ENCODE results near the gene PLXNA4.

PLXNA4 gene

GRCh38 chr7:132187869-132188789 lies 388.1 kb downstream of the PLXNA4 start:
- ChIA-PET CTCF (no interaction called here), POLR2A (no interaction called here)
- no peak for DNase-seq (ENCODE audit: extremely low spot score)
- TF ChIP-seq FOXM1 (IDR thresholded peaks at IDR 0.05; ENCODE audit: borderline replicate concordance) (no peak), SUZ12 (IDR thresholded peaks at IDR 0.05) (no peak), LEF1 (IDR thresholded peaks at IDR 0.05; ENCODE audit: borderline replicate concordance) (no peak), TARDBP (IDR thresholded peaks at IDR 0.05) (no peak), ELF4 (IDR thresholded peaks at IDR 0.05) (no peak), CTBP1 (IDR thresholded peaks at IDR 0.05; ENCODE audit: borderline replicate concordance) (no peak), ZNF384 (IDR thresholded peaks at IDR 0.05) (no peak), FOXK2 (IDR thresholded peaks at IDR 0.05) (no peak), ARNT (IDR thresholded peaks at IDR 0.05) (no peak)

DNA sequence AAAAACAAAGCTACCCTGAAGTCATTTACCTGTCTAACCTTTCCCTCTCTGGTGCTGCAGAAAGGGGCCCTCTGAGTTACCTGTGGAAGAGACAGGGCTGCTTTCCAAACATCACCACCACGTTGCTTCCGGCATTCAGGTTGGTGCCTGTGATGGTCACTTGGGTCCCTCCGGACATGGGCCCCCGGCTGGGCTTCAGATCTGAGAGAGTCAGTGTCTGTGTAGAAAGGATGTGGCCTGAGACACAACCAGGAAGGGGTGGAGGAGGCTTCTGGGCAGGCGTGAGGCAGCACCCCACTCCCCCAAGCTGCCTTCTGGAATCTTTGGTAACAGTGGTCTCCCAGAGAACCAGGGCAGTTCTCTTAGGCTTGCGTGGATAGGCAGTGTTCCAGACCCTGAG lies 388.9 kb downstream of the PLXNA4 start:
- no peak for TF ChIP-seq LEF1 (IDR thresholded peaks at IDR 0.05; ENCODE audit: borderline replicate concordance)
- no peak for TF ChIP-seq BHLHE40 (IDR thresholded peaks at IDR 0.05; ENCODE audit: borderline replicate concordance)
- TF ChIP-seq CTBP1 (IDR thresholded peaks at IDR 0.05; ENCODE audit: borderline replicate concordance) = no peak
- TF ChIP-seq HDGF (IDR thresholded peaks at IDR 0.05; ENCODE audit: borderline replicate concordance) = no peak
- no peak for TF ChIP-seq FOXA1 (IDR thresholded peaks at IDR 0.05)
- no peak for TF ChIP-seq ZNF384 (IDR thresholded peaks at IDR 0.05)
- TF ChIP-seq FOXK2 (IDR thresholded peaks at IDR 0.05) = no peak
- TF ChIP-seq SUZ12 (IDR thresholded peaks at IDR 0.05) = no peak
- POLR2A ChIA-PET = no interaction called here
- DNase-seq (ENCODE audit: extremely low spot score) = no peak
- CTCF ChIA-PET = no interaction called here

DNA sequence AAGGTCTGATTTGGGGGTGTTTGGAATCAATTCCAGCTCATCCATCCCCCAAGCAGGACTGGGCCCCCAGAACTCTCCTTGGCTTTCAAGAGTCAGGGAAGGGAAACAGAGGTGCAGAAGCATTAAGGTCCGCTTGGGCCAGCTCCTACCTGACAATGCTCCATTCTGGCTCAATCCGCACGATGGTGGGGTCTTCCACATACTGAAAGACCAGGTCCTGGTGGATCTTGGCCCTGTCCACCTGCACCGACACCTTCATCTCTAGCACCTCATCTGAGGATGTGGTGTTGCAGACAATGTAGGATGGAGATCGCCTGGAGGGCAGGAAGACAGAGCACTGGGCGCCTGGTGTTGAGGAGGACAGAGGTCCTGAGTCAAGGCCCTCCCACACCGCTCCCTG lies 391.1 kb downstream of the PLXNA4 start:
- DNase-seq (ENCODE audit: extremely low spot score) = no peak
- POLR2A ChIA-PET = no interaction called here
- TF ChIP-seq TARDBP (IDR thresholded peaks at IDR 0.05) (no peak), HDGF (IDR thresholded peaks at IDR 0.05; ENCODE audit: borderline replicate concordance) (no peak), BHLHE40 (IDR thresholded peaks at IDR 0.05; ENCODE audit: borderline replicate concordance) (no peak), FOXM1 (IDR thresholded peaks at IDR 0.05; ENCODE audit: borderline replicate concordance) (no peak), FOXK2 (IDR thresholded peaks at IDR 0.05) (no peak), LEF1 (IDR thresholded peaks at IDR 0.05; ENCODE audit: borderline replicate concordance) (no peak), L3MBTL2 (conservative IDR thresholded peaks at IDR 0.05) (no peak), ZNF384 (IDR thresholded peaks at IDR 0.05) (no peak), SUZ12 (IDR thresholded peaks at IDR 0.05) (no peak), FOXA1 (IDR thresholded peaks at IDR 0.05) (no peak), CTBP1 (IDR thresholded peaks at IDR 0.05; ENCODE audit: borderline replicate concordance) (no peak), ARNT (IDR thresholded peaks at IDR 0.05) (no peak), ELF4 (IDR thresholded peaks at IDR 0.05) (no peak), SP1 (IDR thresholded peaks at IDR 0.05) (no peak)
- CTCF ChIA-PET = no interaction called here

DNA sequence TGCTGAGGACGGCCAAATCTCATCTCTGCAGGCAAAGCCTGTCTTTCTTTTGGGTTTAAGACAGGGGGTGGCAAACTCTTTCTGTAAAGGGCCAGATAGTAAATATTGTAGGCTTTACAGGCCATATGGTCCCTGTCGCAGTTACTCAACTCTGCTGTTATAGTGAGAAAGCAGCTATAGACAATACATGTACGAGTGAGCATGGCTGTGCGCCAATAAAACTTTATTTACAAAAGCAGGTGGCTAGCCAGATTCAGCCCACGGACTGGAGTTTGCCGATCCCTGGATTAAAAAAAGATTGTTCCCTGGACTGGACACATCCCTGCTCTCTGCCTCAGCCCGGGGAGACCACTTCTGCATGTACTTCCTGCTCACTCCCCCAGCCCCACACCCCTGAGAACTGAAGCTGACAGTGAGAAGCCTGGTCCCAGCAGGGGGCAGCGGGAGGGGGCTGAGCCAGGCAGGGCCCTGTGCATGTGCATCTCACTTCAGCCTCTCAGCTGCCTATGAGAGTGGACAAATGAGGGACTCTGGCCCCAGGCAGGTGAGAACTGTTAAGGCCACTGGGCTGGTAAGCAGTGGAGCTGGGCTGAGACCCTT lies 392.4 kb downstream of the PLXNA4 start:
- CTCF ChIA-PET = no interaction called here
- TF ChIP-seq FOXA1 (IDR thresholded peaks at IDR 0.05) (no peak), BHLHE40 (IDR thresholded peaks at IDR 0.05; ENCODE audit: borderline replicate concordance) (no peak), LEF1 (IDR thresholded peaks at IDR 0.05; ENCODE audit: borderline replicate concordance) (no peak), SP1 (IDR thresholded peaks at IDR 0.05) (no peak), TARDBP (IDR thresholded peaks at IDR 0.05) (no peak), NFRKB (IDR thresholded peaks at IDR 0.05) (no peak), CTBP1 (IDR thresholded peaks at IDR 0.05; ENCODE audit: borderline replicate concordance) (no peak), HDGF (IDR thresholded peaks at IDR 0.05; ENCODE audit: borderline replicate concordance) (no peak), ARNT (IDR thresholded peaks at IDR 0.05) (no peak), FOXK2 (IDR thresholded peaks at IDR 0.05) (no peak), SUZ12 (IDR thresholded peaks at IDR 0.05) (no peak), ZNF384 (IDR thresholded peaks at IDR 0.05) (no peak), FOXM1 (IDR thresholded peaks at IDR 0.05; ENCODE audit: borderline replicate concordance) (no peak)
- TF ChIP-seq, protein P1, sequence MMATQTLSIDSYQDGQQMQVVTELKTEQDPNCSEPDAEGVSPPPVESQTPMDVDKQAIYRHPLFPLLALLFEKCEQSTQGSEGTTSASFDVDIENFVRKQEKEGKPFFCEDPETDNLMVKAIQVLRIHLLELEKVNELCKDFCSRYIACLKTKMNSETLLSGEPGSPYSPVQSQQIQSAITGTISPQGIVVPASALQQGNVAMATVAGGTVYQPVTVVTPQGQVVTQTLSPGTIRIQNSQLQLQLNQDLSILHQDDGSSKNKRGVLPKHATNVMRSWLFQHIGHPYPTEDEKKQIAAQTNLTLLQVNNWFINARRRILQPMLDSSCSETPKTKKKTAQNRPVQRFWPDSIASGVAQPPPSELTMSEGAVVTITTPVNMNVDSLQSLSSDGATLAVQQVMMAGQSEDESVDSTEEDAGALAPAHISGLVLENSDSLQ (IDR thresholded peaks at IDR 0.05) = no peak
- no peak for DNase-seq (ENCODE audit: extremely low spot score)
- POLR2A ChIA-PET = no interaction called here

- no peak for TF ChIP-seq BHLHE40 (IDR thresholded peaks at IDR 0.05; ENCODE audit: borderline replicate concordance)
- TF ChIP-seq HDGF (IDR thresholded peaks at IDR 0.05; ENCODE audit: borderline replicate concordance) = no peak
- TF ChIP-seq L3MBTL2 (conservative IDR thresholded peaks at IDR 0.05) = no peak
- TF ChIP-seq TARDBP (IDR thresholded peaks at IDR 0.05) = no peak
- TF ChIP-seq SUZ12 (IDR thresholded peaks at IDR 0.05) = no peak
- ChIA-PET CTCF (no interaction called here), POLR2A (no interaction called here)
- no peak for DNase-seq (ENCODE audit: extremely low spot score)
These were observed 393.3 kb downstream of the PLXNA4 start for GRCh38 chr7:132182992-132183391.

GRCh38 chr7:132181946-132182685 lies 394.2 kb downstream of the PLXNA4 start:
- no peak for DNase-seq (ENCODE audit: extremely low spot score)
- TF ChIP-seq, protein P1 (IDR thresholded peaks at IDR 0.05) = no peak
- TF ChIP-seq TARDBP (IDR thresholded peaks at IDR 0.05) (no peak), CTBP1 (IDR thresholded peaks at IDR 0.05; ENCODE audit: borderline replicate concordance) (no peak), BHLHE40 (IDR thresholded peaks at IDR 0.05; ENCODE audit: borderline replicate concordance) (no peak), ELF4 (IDR thresholded peaks at IDR 0.05) (no peak), ARNT (IDR thresholded peaks at IDR 0.05) (no peak), L3MBTL2 (conservative IDR thresholded peaks at IDR 0.05) (no peak), FOXA1 (IDR thresholded peaks at IDR 0.05) (no peak), NFRKB (IDR thresholded peaks at IDR 0.05) (no peak), SP1 (IDR thresholded peaks at IDR 0.05) (no peak), FOXM1 (IDR thresholded peaks at IDR 0.05; ENCODE audit: borderline replicate concordance) (no peak), SUZ12 (IDR thresholded peaks at IDR 0.05) (no peak), ZNF384 (IDR thresholded peaks at IDR 0.05) (no peak), HDGF (IDR thresholded peaks at IDR 0.05; ENCODE audit: borderline replicate concordance) (no peak), FOXK2 (IDR thresholded peaks at IDR 0.05) (no peak)
- POLR2A ChIA-PET = no interaction called here
- CTCF ChIA-PET = no interaction called here
